HG03439 (cell line): ENCODE measurements around the gene SLC37A1.

Source experiments
- ATAC-seq: cut with Tn5 transposase; IDR thresholded peaks from one replicate; pipeline ENCODE4 v1.9.1; 2021; ENCODE audit warnings: mild to moderate bottlenecking, moderate library complexity; ENCODE audit not compliant: unreplicated experiment

The SLC37A1 gene

DNA sequence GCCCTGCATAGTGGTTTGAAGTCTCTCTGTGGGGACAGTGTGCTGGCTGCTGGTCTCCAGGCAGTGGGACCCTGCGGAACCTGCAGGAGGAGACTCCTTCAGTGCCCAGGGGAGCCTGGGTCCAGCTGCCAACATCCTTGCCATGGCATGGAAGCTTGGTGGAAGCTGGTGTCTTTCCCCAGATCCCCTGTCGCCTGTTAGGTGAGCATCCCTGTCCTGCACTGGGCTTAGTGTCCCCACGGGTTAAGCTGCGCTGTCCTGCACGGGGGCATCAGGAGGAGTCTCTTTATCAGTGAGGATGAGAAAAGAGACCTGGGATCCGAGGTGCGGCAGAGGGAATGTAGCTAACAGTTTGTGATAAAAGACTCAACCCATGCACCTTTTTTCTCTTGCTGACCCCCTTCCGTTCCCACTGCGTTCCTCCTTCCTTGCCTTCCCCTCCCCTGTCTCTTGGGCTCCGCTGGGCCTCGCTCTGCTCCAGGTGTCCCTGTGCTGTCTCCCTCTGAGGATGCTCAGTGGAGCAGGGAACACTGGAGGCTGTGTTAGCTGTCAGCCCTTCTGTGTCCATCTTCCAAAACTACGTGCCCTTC lies 59.3 kb downstream of the SLC37A1 start:
- no peak for ATAC-seq

DNA sequence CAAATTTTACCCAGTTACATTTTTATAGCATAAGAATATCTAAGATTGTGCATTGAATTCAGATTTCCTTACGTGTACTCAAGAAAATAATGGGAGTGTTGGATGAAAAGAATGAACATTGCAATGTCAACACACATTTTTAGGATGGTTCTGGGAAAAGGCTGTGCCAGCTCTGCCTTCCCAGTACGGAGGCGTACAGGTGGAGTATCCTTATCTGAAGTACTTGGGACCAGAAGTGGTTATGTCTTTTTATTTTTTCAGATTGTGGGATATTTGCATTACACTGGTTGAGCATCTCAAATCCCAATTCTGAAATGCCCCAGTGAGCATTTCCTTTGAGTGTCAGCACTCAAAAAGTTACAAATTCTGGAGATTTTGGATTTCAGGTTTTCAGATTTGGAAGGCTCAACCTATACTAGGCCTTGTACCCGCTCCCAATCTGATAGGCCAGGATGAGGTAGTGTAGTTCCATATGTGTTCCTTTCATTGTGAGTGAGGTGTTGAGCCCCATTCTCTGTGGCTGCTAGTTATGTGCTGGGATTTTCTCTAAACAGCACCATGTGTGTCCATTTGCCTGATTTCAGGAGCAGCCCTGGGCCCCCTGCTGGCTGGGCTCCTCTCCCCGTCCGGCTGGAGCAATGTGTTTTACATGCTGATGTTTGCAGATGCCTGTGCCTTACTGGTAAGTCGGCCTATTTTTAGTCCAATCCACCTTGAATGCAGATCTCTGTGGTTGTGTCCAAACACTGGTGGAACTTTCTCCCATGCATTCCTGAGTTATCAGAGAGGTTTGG lies 60.8 kb downstream of the SLC37A1 start:
- no peak for ATAC-seq

DNA sequence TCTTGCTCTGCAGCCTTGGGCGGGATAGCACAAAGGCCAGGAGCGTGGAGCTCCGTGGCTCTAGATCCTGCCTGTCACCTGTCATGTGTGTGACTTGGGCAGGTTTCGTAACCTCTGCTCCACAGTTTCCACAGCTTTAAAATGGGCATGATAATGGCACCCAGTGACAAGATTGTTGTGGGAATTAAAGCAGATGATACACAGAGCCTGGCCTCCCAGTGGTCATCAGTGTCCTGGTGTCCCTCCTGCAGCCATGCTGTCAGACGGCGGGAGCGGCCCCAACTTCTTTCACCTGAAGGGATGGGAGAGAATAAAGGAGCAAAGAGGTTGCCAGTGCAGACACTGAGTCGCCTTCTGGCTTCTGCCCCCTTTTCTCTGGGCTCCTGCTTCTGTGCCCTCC lies 61.5 kb downstream of the SLC37A1 start:
- no peak for ATAC-seq

DNA sequence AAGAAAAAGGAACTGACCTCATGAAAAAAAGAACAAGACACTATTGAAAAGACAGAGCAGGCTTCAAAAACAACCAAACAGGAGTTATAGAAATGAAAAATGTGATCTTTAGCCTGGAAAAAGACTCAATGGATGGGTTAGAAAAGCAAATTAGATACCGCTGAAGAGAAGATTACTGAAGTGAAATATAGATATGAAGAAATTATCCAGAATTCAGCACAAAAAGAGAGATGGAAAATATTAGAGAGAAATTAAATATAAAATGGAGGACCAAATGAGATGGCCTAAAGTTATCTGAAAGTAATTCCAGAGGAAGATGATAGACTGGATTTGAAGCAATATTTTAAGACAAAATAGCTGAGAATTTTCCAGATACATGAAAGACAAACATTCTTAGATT lies 63.0 kb downstream of the SLC37A1 start:
- no peak for ATAC-seq

DNA sequence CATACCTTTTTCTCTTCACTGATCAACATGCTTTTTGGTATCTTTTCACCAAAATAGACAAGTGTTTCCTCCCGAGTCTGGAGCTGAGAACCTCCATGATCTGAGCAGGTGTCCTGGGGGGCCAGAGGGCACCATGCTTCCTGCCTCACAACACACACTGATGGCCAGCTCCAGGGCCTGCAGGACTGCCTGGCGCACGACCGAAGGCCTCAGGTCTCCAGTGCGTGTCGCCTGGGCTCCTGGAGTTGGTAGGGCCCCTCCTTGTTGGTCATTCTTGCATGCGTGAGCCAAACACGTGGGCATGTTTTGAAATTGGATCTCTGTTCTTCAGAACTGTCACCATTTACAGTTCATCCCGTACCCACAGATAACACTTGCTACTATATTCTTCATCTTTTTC lies 64.4 kb downstream of the SLC37A1 start:
- no peak for ATAC-seq

DNA sequence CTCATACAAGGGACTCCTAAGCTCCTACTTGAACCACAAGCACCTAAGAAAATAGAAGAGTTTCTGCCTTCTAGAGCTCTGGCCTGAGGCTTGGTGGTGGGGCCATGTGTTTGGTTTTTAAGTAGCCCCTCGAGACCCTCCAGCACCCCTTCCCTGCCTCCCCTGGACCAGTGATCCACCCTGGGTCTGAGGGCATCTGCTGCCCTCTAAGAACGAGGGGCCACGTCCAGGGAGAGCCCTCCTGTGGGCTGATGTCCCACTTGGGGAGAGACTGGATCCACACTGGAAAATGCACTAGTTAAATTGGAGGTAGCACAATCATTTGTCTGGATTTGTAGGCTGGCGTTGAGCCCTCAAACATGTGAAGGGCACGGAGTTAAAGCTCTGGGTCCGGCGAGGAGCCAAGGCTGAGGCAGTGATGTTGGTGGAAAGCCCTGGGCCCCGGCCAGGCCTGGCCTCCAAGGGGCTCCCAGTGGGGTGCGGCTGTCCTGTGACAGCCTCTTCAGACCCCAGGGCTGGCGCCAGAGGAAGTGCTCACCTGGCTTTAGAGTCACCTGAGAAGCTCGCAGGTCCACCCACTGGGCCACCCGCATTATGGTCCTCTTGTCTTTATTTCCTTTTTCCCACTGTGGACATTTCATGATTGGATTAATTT lies 65.2 kb downstream of the SLC37A1 start:
- no peak for ATAC-seq

DNA sequence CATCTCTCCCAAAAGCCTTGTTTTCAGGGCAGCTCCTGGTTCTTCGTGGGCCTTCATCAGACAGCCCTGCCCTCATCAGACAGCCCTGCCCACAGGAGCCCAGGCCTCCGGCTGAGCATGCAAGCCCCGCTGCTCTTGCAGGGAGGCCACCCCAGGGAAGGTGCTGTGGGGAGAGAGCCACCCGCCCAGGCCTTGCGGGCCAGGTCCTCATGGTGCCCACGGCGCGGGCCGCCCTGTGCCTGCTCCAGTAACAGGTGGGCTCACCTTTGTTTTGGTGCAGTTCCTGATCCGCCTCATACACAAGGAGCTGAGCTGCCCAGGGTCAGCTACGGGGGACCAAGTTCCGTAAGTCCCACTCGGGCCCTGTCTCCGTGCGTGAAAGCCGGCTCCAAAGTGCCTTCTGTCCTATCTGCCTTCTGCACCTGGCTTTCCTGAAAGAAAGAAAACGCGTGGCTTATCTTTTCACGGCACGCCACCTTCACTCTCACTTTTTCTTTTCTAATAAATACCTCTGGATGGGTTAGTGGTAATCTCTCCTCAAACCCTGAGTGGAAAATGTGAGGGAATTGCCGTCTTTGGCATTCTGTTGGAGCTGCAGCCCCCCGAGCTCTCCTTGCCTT lies 65.9 kb downstream of the SLC37A1 start:
- no peak for ATAC-seq

DNA sequence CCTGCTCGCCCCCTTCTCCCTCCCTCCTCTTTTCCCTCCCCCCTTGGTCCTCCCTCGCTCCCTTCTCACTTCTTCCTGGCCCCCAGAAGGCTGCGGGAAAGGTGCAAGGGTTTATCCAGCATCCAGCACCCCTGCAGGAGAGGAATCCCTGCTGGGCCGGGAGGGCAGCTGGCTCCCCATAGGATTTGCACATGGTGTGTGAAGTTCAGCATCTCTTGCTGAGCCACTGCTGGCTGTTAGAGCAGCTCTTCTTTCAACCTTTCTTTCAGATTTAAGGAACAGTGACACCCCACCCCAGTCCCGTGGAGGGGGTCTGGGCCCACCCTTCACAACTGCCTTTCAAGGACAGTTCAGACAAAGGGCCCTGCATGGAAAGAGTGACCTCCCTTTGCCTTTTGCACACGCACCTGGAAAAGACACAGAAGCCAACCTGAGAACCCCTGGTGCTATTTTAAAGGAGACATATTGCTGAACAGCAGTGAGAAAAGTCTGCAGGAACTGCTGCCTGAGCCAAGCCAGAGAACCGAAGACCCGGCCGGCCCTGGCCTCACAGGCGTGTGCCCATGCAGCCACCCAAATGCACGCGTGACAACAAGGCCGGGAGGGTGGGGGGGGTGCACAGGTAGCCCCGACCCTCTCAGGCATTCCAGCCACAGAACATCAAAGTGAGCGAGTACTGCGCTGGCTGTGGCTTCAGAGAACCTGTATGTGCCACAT lies 66.6 kb downstream of the SLC37A1 start:
- no peak for ATAC-seq

DNA sequence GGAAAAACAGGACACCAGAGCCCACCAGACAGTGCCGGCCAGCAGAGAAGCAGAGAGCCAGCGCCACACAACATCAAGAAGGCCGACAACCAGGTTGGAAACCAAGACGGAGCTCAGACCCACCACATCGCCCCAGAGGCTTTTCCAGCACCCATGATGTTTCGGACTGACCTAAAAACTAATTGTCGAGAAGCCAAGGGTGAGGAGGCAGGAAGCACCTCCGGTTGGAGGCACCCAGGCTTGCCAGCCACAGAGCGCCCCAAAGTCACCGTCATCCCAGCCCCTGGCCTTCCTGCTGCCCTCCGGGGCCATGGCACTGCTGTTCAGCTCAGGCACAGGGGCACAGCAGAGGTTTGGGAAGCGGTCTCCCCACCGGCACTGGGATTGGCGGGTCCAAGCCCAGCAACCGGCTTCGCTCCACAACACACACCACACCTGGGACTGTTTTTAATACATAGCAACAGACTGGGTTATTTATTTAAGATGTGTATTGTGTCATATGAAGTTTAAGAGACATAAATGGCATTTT lies 67.2 kb downstream of the SLC37A1 start:
- no peak for ATAC-seq

DNA sequence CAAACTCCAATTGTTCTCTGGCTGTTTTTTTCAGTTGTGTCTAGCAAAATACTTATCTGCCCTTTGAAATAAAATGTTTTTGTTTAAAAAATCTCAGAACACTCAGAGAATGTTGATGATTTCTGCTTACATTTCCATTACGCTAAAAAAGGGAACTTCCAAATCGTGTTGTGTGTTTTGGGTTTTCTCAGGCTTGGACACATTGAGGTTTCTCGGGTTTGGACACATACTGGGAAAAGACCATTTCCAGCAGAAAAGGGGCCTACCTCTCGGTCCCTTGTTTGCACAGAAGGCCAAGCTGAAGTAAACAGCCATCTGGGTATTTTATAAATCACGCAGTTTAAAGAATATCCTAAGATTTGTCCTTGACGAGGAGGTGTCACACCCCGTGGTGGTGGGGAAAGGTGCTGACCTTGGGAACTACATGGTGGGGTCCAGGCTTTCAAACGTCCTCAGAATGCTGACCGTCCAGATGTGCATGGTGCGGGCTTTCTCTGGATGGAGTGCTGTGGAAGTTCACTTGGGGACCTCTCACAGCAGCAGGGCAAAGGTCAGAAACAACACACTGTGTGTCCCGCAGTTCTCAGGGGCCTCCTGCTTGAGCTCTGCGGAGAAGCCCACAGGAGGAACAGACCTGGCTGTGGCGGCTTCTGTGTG lies 67.8 kb downstream of the SLC37A1 start:
- ATAC-seq, result no peak

DNA sequence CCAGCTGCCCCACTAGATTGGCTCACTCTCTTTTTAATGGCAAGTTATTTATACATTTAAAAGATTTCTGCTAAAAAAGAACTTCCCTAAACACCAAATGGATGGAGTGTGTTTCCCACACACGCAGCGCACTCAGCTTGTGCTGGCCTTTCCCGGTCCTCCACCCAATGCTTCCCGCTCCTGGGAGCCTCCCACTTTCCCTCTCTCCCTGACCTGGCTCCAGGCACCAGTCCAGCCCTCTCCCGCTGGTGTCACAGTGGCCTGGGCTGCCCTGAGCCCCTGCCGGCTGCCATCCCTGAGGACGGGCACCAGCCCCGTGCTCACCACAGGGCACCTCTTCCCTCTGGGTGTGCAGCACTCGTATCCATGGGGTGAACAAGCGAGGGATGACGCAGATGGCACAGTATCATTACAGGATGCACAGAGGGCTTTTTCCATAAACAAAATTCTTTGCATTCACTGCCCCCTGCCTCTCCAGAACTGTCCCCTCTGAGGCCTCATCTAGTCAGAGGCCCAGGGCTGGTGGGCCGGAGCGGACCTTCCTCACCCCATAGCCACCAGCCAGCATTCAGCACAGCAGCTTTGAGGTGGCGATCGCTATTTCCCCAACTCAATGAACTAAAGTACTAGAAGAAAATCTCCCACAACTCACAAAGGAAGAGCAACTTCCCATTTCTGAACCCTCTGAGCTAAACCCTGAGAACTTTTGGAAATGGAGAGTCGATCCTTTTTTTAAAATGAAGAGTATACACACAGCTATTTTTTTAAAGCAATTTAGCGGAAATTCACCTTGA lies 68.5 kb downstream of the SLC37A1 start:
- ATAC-seq, result no peak

DNA sequence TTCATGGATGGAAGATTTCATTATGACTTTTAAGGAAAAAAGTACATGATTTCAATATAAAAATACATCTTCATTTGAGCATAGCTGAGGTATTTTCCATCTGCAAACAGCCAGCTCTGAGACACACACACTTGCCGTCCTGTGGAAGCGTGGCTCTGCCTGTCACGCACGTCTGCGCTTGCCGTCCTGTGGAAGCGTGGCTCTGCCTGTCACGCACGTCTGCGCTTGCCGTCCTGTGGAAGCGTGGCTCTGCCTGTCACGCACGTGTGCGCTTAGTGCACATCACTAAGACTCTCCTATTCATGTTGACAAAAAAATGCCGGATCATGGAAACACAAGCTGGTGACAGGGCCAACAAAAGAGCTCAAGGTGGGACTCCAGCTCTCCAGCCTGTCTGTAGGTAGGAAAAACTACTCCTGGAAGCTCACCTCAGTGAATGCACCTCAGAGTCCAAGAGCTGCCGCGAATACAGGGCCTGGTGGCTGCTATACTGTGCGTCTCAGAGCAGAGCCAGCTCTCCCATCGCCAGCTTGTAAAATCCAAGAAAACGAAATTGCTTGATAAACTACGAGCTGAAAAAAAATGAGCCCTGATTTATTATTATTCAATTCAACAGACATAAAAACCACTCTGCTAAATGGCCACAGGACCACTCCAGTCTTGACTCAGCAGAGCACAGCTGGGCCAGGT lies 69.3 kb downstream of the SLC37A1 start:
- ATAC-seq, result no peak

DNA sequence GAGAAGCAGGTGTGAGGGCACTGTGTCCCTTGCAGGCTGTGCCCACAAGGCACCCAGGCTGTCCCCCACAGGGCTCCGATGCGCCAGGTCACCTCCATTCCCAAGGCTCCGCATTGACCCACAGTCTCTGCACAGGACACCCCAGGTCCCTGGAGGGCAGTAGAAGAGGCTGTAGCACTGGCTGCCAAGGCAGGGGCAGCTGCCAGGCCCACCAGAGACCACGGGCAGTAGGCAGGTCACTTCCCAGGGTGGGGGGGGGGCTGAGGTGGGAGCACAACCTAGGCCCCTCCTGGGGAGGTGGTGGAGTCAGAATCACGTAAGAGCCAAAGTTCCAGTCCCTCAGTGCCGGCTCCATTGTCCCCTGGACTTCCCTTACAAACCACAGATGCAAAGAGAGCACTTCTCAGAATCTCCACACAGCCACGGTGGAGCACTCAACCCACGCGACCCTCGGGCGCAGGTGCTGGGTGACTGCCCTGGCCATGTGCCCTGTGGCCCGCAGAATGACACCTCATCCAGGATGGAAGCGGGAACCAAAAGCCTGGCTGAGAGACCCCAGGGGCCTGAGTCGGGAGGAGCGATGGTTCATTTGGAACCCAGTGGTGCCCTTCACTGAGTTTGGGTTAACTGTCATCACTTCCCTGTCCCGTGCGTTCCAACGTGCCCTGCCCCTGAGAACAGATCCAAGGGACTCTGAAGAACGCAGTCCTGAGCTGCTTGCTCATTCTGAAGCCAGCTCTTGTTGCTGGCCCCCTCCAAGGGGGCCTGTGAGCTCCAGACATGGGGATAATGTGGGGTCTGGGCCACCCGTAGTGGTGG lies 70.0 kb downstream of the SLC37A1 start:
- no peak for ATAC-seq

DNA sequence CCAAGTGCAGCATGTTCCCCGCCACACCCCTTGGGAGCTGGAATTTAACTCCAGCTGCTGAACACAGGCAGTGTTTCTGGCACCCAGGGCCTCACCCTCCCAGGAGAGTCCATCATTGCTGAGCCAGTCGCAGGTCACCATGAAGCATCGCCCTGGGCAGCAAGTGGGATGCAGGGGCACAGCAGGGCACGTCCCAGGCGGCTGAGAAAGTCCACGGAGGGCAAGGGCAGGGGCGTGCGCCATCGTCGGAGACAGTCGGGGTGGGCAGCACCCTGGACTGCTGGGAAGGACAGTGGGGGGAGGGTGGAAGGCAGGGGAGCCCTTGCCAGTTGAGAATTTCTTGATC lies 70.6 kb downstream of the SLC37A1 start:
- ATAC-seq, result no peak

DNA sequence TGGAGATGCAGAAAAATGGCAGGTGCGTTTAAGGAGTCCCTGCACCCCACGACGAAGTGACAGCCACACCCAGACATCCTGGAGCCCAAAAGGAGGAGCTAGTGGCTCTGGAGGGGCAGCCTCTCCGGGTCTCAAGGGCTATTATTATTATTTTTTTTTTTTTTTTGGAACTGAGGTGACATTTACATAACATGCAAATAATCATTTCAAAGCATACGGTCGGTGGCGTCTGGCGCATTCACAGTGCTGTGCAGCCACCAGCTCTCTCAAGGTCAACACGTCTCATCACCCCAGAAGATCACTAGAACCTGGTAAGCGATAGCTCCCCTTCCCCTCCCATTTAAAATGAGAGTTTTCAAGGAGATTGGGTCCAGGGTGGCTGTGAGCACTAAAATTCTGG lies 72.2 kb downstream of the SLC37A1 start:
- ATAC-seq, result no peak

DNA sequence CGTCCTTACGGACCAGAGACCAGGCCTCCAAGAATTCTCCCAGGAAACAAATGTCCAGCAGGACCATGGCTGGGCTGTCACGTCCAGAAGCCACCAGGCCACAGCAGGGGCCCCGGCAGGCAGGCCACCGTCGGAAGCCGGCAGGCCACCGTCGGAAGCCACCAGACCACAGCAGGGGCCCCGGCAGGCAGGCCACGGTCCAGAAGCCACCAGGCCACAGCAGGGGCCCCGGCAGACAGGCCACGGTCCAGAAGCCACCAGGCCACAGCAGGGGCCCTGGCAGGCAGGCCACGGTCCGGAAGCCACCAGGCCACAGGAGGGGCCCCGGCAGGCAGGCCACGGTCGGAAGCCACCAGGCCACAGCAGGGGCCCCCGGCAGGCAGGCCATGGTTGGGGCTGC lies 72.8 kb downstream of the SLC37A1 start:
- no peak for ATAC-seq

DNA sequence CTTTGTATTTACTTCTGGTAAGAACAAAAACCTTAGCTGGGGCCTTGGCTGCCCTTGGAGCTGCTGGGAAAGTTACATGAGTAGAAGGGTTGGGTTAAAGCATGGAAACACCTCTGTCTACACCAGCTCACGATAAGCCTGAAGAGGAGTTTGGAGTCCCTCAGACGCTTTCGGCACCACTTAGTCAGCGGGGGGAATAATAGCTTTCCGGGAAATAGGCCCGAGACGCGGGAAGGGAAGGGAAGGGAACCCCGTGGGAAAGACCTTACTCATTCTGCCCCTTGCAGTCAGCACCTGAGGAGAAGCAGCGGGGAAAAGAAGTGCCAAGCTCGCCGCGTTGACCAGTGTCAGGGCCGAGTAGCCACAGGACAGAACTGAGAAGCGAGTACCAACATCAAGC lies 73.4 kb downstream of the SLC37A1 start:
- no peak for ATAC-seq

DNA sequence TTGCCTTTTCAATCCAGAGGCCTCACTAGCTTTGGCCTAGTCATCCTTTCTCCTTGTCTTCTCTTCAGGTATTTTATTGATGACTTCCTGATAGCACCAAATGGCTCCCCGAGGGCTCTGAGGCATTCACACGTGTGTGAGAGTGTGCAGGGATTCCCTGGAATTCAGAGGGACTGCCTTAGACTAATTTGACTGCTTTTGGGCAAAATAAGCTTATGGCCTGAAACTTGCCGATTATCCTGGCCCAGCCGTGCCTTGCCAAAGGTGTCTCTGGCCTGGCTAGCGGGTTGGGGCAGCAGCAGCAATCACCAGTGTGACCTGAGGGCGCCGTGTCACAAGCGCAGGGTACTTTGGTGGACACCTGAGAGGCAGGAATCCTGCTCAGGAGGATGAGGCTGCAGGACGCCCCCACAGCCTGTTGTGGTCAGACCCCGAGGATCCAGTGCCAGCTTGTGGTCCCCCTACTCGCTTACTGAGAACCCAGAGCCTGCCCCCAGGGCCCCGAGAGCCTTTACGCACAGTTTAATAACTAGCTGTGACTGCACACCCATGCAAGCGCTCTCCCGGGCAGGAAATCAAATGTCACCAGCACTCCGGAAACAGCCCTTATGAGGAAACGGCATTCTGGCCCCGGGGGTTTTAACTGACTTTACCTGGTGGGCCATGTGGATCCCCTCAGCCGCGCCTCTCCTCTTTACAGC lies 76.9 kb downstream of the SLC37A1 start:
- no peak for ATAC-seq
